GM18861 (cell line): Measurements from ENCODE around the gene SLC38A3.
"Not testable (repeated sequence)": the region's sequence is repeated elsewhere in the genome, so short reads cannot be mapped to it uniquely, and the experiment has no call there.

Source experiments
- ATAC-seq: cut with Tn5 transposase; IDR thresholded peaks from one replicate; pipeline ENCODE4 v1.9.1; 2021; ENCODE audit not compliant: unreplicated experiment

SLC38A3 gene

DNA sequence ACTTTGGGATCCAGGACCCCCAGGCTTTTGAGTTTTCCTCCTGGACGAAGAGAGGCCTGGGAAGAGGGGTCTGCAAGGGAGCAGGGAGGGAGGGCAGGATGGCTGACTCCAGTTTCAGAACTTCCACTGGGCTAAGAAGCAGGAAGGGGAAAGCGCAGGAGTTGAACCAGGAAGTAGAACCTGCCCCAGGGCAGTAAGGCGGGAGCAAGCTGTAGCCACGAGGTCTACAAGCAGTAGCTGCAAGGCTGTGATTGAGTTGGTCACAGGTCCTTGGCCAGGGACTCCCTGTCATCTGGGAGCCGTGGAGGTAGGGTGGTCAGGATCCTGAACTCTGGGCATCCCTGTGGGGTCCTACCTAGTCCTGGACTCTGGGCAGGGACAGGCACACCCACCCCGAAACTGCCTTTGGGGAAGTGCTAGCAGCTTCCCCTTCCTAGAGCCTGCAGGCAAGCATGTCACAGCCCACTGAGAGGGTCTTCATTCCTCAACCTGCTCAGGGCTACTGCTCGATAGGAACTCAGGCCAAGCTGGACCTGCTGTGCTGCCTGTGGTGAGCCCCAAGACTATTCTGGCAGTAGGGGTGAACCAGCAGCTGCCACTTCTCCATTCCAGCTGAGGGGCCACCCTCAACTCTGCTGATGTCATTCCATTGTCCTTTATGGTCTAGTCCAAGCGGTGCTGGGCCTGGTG, 25.2 kb downstream of the SLC38A3 start:
- no peak for ATAC-seq

DNA sequence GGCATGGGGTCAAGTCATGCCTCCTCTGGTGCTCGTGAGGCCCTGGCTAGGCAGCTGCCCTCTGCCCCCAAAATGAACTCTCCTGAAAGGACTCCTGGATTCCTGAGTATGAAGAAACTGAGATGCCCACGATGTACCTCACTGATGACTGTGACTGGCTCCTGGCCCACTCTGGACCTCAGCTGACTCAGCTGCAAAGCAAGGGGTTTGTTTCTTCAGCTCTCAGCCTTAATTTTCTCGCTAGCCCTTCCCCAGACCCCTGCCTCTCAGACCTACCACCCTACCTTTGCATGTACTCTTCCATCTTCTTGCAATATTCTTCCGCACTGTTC, 25.7 kb downstream of the SLC38A3 start:
- ATAC-seq = no peak

DNA sequence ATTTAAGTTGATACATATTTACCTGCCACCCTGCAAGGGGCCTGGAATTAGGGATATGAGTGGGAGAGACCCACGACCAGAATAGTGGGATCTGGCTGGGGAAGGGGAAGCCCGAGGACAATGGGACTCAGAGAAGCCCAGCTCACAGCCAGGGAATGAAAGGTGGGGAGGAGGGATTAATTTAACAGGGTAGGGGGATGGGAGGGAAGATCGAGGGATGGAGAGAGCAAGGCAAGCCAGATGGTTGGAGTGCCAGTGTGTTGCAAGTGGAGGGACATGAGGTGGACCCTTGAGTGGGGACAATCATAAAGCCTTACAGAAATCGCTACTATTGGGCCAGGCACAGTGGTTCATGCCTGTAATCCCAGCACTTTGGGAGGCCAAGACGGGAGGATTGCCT, 26.5 kb downstream of the SLC38A3 start:
- no peak for ATAC-seq

GRCh38 chr3:50232303-50232702, 27.2 kb downstream of the SLC38A3 start:
- no peak for ATAC-seq

DNA sequence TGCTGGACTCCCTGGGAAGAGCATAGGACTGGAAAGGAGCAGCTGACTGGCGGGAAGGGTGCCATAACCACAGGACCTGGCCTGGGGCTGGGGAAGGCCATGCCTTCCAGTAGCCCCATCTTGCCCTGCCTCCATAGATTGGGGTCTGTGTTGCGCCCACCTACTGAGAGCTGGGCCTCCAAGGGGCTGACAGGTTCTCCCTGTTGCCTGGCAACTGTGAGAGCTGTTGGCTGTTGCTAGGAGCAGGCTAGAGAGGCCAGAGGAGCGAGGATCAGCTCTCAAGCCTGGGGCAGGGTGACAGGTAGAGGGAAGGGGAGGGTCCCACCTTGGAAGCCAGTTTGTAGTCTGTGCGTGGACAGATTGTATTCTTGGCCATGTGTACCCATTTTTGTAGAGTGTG, 28.1 kb downstream of the SLC38A3 start:
- no peak for ATAC-seq

DNA sequence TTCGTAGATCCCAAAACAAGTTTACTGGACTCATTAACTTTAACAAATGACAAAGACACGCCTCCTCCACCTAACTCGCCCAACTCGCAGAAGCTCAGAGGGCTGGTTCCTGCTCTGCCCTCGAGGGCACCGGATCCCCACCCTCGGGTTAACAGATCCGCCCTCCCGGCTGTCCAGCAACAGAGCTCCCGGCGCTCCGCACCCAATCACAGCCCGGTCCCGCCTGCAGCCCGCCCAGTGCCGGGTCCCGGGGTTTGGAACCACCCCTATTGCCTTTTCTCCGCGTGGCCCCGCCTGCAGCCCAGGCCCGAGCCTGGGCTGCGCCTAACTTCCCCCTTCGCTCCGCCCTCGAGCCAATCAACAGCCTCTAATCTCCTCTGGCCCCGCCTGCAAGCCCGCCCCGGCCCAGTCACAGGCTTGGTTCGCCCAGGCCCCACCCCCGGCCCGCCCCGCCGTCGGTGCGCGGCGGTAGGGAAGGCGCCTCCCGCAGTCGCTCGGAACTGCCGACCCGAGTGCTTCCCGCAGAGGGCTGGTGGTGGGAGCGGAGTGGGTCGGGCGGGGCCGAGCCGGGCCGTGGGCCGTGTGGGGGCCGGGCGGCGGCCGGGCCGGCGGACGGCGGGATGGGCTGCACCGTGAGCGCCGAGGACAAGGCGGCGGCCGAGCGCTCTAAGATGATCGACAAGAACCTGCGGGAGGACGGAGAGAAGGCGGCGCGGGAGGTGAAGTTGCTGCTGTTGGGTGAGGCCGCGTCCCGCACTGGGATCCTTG, 30.8 kb downstream of the SLC38A3 start, which contains the start of gene GNAI2:
GNAI2 (plus strand) TSS at position 489 of the 768 bp plus-strand sequence; CDS start at position 621, 132 bp downstream.
- peak; percentile 86 for ATAC-seq

- no peak for ATAC-seq
Observed at GRCh38 chr3:50236484-50237132, 31.5 kb downstream of the SLC38A3 start.

- no peak for ATAC-seq
Observed at GRCh38 chr3:50237133-50237651, 32.1 kb downstream of the SLC38A3 start.

GRCh38 chr3:50237754-50238548, 32.9 kb downstream of the SLC38A3 start:
- peak; percentile 34 for ATAC-seq

DNA sequence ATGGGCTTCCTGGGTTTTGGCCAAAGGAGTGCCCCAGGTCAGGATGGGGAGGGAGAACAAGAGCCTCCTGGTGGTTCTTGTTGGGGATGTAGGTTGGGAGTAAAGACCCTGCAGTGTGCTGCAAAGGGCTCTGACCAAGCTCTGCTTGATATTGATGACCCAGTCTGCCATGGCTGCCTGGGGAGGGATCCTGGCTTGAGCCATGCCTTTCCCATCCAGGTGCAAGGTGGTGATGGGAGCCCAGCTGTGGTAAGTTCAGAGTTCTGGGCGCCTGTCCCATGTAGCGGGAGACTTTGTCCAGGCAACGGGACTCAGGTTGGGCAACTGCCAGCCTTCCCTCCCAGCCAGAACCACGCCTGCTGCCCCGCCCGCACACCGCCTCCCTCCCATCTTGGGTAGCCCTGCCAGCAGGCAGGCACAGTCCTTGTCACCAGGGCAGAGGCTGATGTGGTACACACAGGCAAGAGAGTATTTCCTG, 33.5 kb downstream of the SLC38A3 start:
- no peak for ATAC-seq

DNA sequence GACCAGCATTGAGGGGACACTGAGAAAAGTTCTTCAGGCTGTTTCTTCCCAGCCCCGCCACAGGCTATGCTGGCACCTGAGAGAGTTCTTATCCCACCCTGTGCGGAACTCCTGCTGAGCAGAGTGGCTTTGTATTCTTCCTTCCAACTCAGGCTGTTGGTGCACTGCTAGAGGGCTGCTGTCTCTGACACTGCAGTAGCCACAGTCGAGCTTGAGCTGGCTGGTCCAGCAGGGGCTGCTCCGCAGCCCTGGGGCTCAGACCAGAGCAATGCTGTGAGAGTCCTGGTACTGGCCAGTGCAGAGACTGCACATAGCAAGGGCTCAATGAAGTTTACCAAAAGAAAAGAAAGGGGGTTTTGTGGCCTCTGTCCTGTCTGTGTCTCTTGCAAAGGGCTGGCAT, 34.6 kb downstream of the SLC38A3 start:
- ATAC-seq = no peak

- no peak for ATAC-seq
Observed at GRCh38 chr3:50241163-50241562, 36.1 kb downstream of the SLC38A3 start.

DNA sequence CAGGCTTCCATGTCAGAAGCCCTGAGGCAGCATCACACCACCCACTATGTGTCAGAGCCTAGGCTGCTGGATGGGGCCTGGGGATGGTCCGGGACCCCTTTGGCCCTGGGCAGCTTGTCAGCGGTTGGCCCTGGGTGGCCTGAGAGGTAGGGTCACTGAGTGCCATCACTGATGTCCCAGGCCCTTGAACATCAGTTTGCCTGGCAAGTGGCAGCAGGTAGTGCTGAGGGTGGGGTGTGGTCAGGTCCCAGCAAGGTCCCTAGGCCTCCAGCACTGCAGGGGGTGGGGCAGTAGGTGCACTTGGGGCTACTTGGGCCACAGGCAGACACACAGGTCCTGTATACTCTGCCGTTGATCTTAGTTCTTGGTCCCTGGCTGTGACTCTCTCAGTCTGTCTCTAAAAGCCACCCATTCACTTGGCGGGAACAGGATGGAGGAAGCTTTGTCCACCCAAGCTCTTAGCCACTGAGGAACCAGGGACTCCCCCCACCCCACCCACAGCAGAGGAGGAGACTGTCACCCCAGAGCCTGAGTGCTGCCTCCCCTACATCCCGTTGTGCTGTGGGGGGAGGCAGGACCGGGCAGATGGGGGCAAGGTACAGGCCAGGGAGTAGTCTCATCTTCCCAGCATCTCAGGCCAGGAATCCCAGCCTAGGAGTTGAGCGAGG, 36.8 kb downstream of the SLC38A3 start:
- no peak for ATAC-seq

DNA sequence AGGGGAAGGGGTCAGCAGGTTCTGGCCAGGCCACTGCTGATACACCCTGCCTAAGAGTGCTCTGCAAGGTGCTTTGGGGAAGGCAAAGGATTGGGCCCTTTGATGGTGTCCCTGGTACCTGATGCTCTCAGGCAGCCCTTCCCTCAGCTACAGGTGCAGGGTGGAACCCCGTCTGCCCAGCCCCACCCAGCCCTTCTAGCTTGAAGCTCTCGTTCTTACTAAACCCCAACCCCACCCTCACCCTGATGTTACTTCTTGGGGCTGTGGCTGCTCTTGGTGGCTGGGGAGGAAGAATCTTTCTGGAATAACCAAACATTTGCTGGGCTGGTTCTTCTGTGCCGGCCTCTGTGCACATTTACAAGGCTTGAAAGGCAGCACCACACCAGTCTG, 37.3 kb downstream of the SLC38A3 start:
- no peak for ATAC-seq

GRCh38 chr3:50242851-50243542, 37.9 kb downstream of the SLC38A3 start:
- ATAC-seq = no peak

DNA sequence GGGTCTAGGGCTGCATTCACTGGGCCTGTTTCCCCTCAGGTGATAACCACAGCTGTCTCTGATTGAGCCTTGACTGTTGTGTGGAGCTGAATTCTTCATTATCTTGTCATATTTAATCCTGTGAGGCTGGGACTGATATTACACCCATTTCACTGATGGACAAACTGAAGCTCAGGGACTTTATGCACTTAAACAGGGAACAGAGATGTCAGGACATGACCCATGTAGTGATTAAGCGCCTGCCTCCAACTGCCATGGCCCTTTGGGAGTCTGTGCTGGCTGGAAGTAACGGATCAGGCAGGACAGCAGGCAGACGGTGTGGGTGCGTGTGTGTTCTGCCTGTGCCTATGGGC, 38.4 kb downstream of the SLC38A3 start:
- no peak for ATAC-seq

DNA sequence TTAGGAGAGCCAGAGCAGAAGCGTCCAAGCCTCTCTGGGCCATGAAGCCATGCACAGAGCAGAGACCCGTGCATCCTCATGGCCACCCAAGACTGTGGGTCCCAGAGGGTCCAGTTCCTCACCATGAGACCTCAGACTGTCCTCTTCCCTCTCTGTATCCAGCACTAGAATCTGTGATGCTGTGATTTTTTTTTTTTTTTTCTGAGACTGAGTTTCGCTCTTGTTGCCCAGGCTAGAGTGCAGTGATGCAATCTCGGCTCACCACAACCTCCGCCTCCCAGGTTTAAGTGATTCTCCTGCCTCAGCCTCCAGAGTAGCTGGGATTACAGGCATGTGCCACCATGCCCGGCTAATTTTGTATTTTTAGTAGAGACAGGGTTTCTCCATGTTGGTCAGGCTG, 39.7 kb downstream of the SLC38A3 start:
- not testable (repeated sequence) for ATAC-seq

GRCh38 chr3:50245251-50245745, 40.2 kb downstream of the SLC38A3 start:
- no peak for ATAC-seq

- peak; percentile 44 for ATAC-seq
Observed at GRCh38 chr3:50245831-50246516, 40.9 kb downstream of the SLC38A3 start.
